GM18502 (cell line): Measurements from ENCODE around the gene PLCB1.

ENCODE experiments used
- ATAC-seq: cut with Tn5 transposase; IDR thresholded peaks from one replicate; pipeline ENCODE4 v1.9.1; 2021; ENCODE audit warnings: mild to moderate bottlenecking; ENCODE audit not compliant: unreplicated experiment, poor library complexity

PLCB1 gene

GRCh38 chr20:8786383-8786782 lies 654.3 kb downstream of the PLCB1 start:
- no peak for ATAC-seq

- ATAC-seq = no peak
These were observed 655.0 kb downstream of the PLCB1 start for GRCh38 chr20:8787090-8787489.

GRCh38 chr20:8788275-8788674 lies 656.2 kb downstream of the PLCB1 start:
- no peak for ATAC-seq

GRCh38 chr20:8788831-8789230 lies 656.8 kb downstream of the PLCB1 start:
- no peak for ATAC-seq

GRCh38 chr20:8790442-8791074 lies 658.5 kb downstream of the PLCB1 start:
- ATAC-seq = peak; percentile 83

- no peak for ATAC-seq
These were observed 663.3 kb downstream of the PLCB1 start for GRCh38 chr20:8795404-8795803.

- no peak for ATAC-seq
These were observed 664.1 kb downstream of the PLCB1 start for GRCh38 chr20:8796088-8796660.

GRCh38 chr20:8798505-8798904 lies 666.4 kb downstream of the PLCB1 start:
- ATAC-seq = no peak

- ATAC-seq = no peak
These were observed 668.0 kb downstream of the PLCB1 start for GRCh38 chr20:8800089-8800488.

- no peak for ATAC-seq
These were observed 669.6 kb downstream of the PLCB1 start for GRCh38 chr20:8801686-8802085.

GRCh38 chr20:8803065-8803464 lies 671.0 kb downstream of the PLCB1 start:
- no peak for ATAC-seq

GRCh38 chr20:8803941-8804340 lies 671.9 kb downstream of the PLCB1 start:
- ATAC-seq = no peak

GRCh38 chr20:8805737-8806442 lies 673.8 kb downstream of the PLCB1 start:
- peak; percentile 73 for ATAC-seq

- no peak for ATAC-seq
These were observed 675.6 kb downstream of the PLCB1 start for GRCh38 chr20:8807480-8808201.

GRCh38 chr20:8808202-8808535 lies 676.1 kb downstream of the PLCB1 start:
- ATAC-seq = no peak

GRCh38 chr20:8809107-8809953 lies 677.3 kb downstream of the PLCB1 start:
- ATAC-seq = no peak

- no peak for ATAC-seq
These were observed 679.9 kb downstream of the PLCB1 start for GRCh38 chr20:8811801-8812594.

- ATAC-seq = no peak
These were observed 680.8 kb downstream of the PLCB1 start for GRCh38 chr20:8812817-8813216.

GRCh38 chr20:8815208-8815607 lies 683.1 kb downstream of the PLCB1 start:
- ATAC-seq = no peak

- ATAC-seq = no peak
These were observed 697.2 kb downstream of the PLCB1 start for GRCh38 chr20:8829256-8829655.
